Activated CD4-positive, CD25-positive, alpha-beta regulatory T cell treated with anti-CD3 and anti-CD28 coated beads, Interleukin-2, amount 50 U/mL, for 24 hours (primary cell): Measurements from ENCODE around the gene JARID2.

Experiments
- ATAC-seq, 2 donors: fragments of 150-1000 bp; cut with Tn5 transposase; one replicate each; pipeline ENCODE4 v1.10.0; 2021; ENCODE audit warnings: mild to moderate bottlenecking in 1 of 2, moderate library complexity in 1 of 2

JARID2 gene

DNA sequence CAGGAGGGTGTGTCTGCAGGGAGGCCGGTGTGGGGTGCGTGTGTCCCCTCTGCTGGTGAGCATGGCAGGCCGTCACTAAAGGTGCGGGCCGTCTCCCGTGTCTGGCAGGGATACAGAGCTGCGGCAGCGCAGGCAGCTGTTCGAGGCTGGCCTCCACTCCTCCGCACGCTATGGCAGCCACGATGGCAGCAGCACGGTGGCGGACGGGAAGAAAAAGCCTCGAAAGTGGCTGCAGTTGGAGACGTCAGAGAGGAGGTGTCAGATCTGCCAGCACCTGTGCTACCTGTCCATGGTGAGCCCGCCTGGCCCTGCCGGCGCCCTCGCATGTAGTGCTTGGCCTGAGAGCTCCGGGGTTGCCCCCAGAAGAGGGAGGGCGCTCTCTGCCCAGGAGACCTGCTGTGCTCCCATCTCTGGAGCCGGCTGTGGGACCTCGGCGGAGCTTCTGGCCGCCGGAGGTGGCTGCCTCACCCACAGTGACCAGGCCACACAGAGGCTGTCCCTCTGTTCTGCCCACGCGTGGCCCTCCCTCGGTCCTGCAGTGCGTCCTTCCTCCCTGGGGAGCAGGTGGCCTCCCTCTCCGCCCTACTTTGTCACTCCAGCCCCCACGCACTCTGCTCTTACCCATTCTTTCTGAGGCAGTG is 267.4 kb downstream of the JARID2 start:
- no peak for ATAC-seq

DNA sequence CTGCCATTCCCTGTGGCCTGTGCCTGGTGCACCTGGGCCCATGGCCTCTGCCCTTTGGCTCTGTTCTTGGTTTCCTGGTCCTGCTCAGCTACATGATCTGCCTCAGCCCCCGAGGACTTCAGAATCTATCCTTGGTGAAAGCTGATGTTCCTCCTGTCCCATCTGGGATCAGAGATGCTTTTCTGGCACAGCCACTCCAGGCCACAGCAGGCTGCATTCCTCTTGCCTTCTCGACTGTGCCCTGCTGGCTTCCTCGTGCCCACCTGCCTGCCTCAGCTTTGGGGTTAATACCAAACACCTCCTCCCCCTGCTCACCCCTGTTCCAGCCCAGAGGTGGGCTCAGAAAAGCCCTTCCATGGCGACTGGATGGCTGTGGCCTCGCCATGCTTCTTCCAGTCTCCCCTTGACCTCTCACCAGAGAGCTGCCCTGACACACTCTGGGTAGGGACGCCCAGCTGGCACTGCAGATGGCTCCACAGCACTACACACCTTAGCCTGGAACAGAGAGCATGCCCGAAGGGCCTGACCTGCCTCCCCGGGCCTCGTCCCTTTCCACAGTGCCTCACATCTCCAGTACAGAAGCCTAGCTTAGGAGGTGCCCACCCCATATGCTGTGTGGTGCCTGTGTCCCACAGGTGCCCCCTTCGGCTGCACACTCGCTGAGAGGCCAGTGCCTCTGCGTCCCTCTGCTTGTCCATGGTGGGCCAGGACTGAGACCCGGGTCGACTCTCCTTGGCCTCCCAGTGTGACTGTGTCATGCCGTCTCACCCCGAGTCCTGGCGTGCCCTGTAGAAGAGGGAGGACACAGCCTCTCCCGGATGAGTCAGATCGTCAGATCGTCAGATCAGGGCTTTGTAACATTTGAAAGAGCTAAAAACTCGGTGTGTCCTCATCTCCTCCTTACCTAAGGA is 268.2 kb downstream of the JARID2 start:
- no peak for ATAC-seq

DNA sequence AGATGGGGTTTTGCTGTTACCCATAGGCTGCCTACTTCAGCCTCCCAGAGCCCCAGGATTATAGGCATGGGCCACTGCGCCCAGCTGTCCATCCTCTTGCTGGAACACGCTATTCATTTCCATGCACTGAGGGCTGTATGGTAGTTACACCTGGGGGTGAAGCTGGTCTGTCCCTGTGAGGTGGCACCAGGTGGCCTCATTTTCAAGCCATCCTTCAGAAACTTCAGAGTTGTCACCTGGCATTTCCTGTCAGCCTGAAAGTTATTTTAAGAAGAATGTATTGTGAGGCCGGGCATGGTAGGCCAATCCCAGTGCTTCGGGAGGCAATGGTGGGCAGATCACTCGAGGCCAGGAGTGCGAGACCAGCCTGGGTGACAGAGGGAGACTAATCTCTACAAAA is 269.4 kb downstream of the JARID2 start:
- no peak for ATAC-seq

DNA sequence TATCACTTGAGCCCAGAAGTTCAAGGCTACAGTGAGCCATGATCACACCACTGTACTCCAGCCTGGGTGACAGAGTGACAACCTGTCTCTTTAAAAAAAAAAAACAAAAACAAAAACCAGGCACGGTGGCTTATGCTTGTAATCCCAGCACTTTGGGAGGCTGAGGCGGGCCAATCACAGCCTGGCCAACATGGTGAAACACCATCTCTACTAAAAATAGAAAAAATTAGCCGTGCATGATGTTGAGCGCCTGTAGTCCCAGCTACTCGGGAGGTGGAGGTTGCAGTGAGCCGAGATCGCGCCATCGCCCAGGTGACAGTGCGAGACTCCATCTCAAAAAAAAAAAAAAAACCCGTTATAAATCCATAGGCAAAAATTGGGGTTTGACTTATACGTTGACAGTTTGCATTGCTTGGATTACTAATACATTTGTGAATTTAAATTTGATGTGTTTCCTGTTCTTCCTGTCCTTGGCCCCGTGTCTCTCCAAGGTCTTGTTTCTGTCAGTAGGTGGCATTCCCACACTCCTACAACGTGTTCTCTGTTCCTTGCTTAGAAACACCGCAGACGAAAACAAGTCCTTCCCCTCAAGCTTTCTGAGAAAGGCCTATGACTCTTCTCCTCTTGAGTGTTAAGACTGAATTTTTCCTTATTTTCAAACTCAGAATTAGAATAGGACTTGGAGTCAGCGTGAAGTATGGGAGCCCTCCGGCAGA is 269.9 kb downstream of the JARID2 start:
- no peak for ATAC-seq

DNA sequence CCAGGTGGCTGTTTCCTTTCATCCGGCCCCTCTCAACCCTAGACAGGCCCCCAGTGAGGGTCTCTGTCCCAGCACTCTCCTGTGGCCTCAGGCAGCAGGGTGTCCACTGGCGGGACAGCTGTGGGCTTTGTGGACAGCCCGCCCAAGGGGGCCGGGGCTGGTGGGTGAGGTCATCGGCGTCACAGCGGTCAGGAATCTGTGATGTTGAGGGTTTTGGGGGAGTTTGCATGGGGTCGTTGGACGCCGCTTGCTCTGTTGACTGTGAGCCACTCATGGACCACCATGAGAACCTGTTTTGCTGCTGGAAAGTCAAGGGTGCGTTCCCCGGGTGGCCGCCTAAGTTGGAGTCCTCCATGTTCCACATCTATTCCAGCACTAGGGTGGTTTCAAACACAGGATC is 270.5 kb downstream of the JARID2 start:
- no peak for ATAC-seq

DNA sequence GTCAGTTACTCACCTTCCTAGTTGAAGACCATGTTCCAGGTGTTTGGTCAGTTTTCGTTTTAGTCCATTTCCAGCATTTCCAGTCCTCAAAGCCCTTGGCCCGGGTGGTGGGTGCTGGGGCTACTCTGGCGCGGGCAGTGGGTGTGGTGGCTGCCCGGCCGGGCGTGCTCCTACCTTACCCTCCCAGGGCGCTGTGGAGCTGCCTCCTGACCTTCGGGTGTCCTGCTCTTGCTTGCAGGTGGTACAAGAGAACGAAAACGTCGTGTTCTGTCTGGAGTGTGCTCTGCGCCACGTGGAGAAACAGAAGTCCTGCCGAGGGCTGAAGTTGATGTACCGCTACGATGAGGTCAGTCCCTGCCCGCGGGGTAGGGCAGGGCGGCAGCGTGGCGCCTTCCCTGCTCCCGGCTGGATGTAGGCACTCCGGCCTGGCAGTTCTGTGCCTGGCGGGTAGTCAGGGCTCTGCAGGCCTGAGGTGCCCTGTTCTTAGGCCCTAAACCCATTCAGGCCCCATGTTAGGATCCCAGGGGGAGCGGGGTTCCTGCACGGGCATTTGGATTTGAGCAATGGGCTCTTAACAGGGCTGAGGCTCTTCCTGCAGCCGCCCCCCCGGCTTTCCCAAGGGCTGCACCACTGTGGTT is 271.2 kb downstream of the JARID2 start:
- no peak for ATAC-seq

DNA sequence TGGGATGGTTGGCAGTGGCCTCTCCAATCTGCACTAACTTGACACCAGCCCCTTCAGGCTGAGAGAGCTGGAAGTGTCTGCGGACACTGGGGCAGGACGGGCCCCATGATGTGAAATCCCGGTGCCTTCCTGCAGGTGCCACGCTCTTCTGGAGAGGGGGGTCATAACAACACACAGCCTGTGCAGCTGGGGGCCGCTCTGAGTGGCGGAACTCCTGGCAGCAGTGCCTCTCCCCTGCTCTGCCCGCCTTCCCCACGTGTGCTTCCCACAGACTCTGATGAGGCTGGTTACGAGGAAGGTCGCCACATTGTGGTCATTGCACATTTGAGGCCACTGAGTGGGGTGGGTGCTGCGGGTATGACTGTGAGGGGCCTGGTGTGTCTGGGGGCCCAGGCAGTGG is 271.7 kb downstream of the JARID2 start:
- no peak for ATAC-seq

DNA sequence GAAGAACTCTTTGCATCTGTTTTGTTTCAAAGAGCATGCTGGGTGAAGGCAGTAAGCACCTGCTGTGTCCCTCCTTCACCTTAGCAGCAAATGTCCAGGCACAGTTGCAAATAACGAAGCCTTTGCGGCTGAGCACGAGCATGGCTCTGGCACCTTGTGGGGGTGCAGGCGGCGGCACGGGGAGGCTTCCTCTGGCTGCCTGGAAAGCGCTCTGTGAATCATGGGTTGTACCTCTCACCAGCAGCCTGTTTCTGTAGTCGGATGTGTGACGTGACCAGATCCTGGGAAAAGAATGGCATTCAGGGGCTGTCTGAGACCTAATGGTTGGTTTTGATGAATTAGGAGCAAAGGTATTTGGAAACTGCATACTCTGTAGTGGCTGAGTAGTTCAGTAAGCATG is 272.2 kb downstream of the JARID2 start:
- ATAC-seq = no peak

DNA sequence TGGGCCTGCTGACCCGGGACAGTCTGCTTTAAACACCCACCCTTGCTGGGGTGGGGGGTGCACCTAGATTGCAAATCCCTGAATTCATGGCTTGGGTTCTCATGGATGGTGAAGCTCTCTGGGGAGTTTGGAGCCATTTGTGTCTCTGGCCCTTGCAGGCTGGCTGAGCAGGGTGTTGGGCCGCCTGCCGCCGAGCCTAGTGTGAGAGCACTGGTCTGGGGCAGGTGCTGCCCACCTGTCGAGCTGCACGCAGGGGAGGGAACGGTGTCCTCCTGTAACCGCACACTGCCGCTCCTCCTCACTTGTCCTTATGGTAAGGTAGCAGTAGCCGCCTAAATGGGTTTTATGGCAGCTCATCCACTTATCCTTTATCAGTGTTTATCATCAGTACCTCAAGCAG is 273.0 kb downstream of the JARID2 start:
- no peak for ATAC-seq

DNA sequence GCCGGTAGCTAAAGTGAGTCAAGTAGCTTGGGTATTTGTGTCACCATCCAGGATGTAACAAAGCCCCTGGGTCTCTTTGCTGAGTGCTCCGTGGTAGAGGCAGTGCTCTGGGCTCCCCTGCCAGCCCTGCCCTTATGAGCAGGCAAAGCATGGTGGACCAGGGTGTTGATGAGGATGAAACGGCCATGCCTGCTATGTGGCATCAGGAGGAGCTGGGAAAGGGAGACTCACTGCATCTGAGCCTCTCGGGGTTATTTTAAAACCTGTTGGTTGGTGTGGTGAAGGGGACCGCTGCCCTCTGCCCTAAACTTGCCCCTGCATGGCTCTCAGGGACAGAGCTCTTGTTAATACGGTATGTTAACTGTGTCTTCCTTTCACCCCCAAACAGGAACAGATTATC is 273.8 kb downstream of the JARID2 start:
- no peak for ATAC-seq

DNA sequence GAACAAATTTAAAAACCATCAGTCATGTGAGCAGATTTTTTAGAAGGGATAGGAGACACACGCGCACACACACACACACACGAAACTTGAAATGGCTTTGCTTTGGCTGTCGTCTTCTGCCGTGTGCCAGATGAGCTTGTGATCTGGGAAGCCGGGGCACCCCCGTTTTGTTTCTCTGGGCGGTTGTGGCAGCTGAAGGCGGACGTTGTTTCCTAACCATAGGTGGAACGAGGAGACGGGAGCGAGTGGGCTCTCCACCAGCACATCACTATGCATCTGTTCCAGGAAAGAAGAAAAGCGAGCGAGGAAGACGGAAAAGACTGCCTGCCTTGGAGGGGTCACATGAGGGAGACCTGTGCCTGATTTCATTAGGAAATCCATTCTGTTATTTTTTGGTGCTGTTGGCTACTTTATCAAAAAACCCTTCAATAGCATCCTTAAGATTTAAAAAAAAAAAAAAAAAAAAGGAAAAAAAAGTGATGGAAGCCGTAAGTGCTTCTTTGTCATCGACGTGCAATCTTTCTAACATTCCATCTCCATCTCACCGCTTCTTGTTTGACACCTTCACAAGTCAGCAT is 274.8 kb downstream of the JARID2 start:
- no peak for ATAC-seq

DNA sequence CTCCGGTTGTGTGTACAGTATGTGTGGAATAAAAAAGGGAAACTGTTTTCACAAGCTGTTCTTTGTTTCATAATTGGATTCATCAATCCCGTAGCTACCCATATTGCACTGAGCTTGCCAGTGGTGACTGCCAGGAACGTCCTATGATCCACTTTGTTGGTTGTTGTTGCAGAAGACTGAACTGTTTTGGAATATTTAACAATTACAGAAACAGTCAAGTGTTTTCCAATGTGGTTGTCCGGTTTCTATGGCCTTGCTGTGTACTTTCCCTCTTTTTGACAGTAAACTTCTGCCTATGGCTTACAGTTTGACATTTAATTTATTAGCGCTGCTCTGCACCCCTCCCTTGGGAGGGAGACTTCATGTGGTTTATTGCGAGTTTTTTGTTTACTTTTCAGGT is 275.7 kb downstream of the JARID2 start:
- ATAC-seq = no peak

DNA sequence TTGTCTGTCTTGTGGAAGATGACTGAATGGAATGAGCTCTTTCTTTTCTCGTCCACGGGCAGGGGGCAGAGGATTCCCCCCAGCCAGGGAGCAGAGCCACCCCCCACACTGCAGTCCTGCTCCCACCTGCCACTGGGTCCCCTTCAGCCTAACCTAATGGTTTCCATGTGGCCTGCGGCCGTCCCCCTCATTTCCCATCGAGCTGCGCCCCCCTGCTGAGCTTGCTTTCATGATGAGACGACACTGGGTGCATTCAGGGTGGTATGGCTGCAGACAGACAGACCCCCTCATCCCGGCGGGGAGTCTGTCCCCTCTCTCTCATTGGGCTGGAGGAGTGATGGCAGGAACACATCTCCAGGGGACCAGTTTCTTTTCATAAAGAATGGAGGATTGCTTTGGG is 276.2 kb downstream of the JARID2 start:
- ATAC-seq = no peak

DNA sequence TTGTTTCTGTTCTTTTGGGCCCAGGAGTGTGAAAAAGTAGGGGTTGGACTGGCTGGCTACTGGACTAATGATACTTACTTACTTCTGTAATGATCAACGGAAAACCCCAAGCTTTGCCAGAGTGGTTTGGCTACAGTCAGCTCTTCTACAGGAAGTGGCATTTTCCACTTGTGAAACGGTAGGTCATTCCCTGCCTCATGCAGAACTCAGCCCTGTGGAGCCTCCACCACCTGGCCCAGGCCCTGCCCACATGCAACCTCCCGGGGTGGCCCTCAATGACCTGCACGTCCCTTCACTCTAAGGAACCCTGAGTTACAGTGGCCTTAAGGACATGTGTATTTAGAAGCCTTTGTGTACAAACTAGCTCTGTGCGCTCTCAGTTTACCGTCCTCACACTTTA is 276.6 kb downstream of the JARID2 start:
- no peak for ATAC-seq

DNA sequence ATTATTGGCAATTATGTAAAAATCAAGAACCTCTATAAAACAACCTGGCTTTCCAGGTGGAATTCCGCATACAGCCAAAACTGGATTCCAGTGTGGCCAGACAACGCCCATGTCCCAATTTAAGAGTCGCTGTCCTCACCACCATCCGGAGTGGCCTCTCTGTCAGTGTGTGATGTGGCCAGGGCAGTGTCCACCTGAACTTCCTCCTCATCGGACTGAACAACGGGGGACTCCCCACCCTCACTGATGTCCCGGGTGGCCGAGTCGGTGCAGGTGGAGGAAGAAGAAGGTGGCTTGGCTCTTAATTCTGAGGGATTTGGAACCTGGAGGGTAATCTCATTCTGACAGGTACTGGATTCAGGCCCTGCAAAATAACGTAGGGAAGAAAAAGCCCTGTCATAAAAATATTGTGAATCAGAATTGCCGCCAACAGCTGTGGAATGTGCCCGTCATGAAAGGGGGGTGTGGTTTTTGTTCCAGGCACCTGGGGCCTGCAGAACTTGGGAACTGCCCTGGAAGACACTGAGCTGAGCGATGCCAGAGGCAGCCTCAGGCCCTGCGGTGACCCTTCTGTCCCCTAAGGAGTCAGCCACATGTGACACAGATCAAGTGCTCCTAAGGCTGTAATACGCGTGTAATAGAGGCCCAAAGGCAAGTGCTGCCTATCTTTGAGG is 277.1 kb downstream of the JARID2 start:
- ATAC-seq = no peak

DNA sequence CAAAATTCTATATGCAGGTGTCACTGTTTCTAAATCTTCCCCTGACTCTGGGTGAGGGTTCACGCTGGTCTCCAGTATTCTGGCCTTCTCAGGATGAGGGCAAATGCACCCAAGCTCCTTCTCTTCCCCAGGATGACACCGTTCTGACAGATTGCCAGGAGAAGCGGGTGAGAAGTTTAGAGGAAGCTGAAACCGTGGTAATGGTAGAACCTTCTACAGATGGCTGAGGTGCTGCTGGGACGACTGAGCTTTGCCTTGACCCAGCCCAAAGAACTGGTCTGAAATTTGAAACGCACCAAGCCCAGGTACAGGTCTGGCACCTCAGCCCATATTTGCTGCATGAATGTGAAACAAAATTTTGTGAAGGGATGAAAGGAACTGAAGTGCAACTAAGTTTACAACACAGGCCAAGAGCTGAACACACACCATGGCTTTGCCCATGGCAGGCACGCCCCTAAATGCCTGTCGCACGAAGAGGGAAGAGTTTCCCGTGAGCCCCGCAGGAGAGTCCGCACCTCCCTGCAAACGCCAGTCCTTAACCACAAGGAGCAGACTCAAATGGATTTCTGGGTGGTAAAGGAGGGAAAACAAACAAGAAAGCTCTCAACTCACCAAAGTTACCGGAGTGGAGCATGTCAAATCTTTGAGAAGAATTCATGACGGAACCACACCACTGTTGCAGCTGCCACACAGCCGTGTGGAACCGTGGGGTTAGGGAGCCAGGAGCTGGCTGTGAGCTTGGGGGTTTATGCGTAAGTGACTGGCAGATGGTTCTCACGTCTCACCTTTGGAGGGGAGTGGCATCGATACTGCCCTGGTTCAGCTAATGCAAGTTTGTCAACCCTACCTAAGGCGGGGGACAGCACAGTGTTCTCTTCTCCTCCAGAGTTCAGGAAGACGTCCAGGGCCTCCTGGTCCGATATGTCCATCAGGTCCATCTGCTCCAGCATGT is 278.1 kb downstream of the JARID2 start:
- ATAC-seq = no peak

DNA sequence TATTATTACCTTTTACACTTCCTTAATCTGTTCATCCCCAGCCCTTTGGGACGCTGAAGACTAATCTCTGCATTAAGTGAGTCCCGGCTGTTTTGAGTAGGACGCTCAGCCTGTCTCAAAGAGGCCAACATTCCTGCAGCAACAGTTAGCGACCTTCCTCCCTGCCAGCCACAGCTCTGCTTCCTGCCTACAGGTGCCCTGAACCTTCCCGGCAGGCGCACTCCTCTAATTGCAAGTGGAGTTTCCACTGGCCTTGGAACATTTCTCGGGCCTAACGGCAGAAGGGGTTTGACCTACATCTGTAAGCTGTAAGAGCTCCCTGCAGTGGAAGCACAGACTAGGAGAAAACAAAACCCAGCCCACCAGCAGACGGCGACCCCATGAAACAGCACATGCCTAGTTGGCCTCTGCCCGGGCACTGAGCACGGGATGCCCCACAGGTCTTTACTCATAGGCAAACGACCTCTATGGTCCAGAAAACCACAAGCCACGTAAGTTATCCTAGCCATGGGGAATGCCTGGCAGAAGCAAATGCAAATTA is 279.1 kb downstream of the JARID2 start:
- no peak for ATAC-seq

DNA sequence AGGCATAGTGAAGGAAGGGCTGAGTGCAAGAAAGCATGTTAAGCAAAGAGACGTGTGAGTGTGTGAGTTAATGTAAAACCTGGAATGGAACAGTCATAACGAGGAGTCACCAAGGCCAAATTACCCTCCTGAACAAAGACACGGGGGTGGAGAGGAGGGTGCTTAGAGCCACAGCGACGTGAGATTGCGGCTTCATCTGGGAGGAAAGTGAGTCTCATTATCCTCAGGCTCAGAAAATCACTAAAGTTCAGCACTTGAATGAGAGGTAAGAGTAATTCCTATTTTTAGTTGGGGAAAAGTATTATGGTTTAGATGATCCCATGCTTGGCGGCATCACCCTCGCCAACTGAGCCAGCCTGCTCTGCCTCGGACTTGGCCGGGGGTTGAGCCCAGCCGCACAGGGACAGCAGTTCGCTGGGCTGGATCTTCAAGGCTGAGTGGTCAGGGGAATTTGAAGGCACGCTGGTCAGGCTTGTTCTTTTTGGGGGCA is 280.4 kb downstream of the JARID2 start:
- ATAC-seq = no peak

DNA sequence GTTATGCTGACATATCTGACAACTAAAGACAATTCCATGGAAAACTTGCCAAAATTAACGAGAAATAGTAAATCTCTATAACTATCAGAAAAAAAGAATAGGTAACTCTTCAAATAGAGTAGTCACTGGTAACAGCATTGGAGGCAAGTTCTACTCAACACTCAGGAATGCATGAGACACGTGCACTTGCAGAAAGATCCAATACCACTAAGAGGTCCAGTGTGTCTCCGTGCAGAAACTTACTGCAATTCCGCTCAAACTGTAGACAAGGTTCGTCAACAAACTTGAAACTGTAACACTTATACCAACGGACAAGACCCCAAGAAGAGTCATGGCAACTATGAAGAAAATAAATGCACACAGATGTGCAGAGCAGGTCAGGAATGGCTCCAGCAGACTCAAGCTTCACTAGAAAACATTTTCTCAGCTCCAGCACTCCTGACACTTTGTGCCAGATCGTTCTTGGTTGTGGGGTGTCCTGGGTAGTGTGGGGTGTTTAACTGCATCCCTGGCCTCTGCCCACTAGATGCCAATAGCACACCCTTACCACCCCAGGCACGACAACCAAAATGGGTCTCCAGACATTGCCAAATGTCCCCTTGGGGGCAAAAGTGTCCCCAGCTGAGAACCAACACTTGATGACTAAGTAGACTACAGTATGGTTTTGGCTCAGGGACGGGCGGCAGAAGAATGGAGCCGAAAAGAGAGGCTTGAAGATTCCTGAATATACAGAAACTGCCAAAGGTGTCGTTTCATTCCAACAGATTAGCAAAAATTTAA is 282.2 kb downstream of the JARID2 start:
- no peak for ATAC-seq

DNA sequence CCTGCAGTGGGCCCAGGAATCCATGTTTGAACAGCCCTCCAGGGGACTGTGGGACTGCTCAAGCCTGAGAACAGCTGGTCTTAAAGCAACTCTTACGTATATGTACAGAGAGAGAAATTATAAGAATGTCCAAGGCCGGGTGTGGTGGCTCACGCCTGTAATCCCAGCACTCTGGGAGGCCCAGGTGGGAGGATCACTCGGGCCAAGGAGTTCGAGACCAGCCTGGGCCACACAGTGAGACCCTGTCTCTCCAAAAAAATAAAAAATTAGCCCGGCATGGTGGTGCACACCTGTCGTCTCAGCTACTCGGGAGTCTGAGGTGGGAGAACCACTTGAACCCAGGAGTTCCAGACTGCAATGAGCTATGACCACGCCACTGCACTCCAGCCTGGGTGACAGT is 283.0 kb downstream of the JARID2 start:
- no peak for ATAC-seq
